ENCODE data around the gene MASP1. TPM values are rescaled to one million over a fixed set of nuclear protein-coding genes. Genes with fewer than 3 reads are reported as not detected.

MASP1 gene, protein sequence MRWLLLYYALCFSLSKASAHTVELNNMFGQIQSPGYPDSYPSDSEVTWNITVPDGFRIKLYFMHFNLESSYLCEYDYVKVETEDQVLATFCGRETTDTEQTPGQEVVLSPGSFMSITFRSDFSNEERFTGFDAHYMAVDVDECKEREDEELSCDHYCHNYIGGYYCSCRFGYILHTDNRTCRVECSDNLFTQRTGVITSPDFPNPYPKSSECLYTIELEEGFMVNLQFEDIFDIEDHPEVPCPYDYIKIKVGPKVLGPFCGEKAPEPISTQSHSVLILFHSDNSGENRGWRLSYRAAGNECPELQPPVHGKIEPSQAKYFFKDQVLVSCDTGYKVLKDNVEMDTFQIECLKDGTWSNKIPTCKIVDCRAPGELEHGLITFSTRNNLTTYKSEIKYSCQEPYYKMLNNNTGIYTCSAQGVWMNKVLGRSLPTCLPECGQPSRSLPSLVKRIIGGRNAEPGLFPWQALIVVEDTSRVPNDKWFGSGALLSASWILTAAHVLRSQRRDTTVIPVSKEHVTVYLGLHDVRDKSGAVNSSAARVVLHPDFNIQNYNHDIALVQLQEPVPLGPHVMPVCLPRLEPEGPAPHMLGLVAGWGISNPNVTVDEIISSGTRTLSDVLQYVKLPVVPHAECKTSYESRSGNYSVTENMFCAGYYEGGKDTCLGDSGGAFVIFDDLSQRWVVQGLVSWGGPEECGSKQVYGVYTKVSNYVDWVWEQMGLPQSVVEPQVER
- 33.2 and 178 TPM in 2 replicates for total RNA-seq

DNA sequence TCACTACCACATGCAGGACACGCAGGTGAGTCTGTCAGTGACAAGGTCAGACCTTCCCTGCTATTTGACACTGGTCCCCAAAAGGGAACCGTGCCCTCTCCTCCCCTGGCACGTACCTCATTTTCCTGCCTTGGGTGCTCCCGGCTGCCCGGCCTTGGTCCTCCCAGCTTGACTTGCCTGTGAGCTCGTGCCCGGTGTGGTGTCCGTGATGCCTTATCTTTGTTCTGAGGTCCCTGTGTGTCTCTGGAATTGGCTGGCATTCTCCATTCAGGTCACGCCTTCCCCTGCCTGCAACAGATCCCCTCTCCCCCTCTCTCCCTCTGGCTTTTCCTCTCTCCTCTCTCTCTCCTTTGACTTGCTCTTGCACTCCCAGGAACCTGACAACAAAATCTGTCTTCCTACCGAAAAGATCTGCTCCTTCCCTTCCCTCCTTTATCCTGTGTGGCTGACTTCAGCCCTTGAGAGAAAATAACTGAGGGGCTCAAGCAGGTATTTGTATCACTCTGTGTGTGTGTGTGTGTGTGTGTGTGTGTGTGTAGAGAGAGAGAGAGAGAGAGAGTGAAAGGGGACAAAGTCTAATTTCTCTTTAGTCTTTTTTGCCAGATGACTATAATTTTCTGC lies at the start of gene MASP1:
MASP1 (minus strand) TSS at position 226 of the 621 bp plus-strand sequence; CDS start at position 121, 105 bp downstream.

DNA sequence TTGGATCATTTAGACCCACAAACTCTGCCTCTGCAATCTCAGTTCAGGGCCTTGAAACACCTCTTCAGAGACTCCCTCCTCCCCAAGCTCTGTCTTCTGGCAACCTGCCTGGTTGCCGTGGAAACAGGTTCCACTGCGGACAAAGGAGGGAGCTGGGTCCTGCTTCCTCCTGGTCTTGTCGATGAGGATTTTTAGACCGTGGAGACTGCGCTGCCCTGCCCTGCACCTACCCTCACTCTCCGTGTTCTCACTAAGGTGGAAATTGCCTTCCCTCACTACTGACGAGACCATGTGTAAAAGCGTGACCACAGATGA lies 94.2 kb downstream of the MASP1 start, which contains the start of gene RTP1:
RTP1 (plus strand) TSS at position 152 of the 315 bp plus-strand sequence; CDS start at position 182, 30 bp downstream.

Other genes starting within 250 kb of the MASP1 start
- 13.1 and 35.6 TPM in 2 replicates for gene RPL39L, start 152.2 kb downstream of the MASP1 start, total RNA-seq
- not detected in 2 replicates for gene RTP1, start 94.3 kb downstream of the MASP1 start, total RNA-seq
- gene RTP4, start 76.6 kb upstream of the MASP1 start, total RNA-seq = 2.8 and 3.3 TPM in 2 replicates

Data from smooth muscle cell of trachea (primary cell).